ENCODE measurements around the gene PAX2.

Gene PAX2

GRCh38 chr10:100838986-100839385 is 93.6 kb downstream of the PAX2 start:
- ChIA-PET POLR2A (interaction anchor here (0.5 kb wide), 1 partner anchor 1475 kb away, joined by 3 read pairs; no protein-coding TSS in a partner anchor), CTCF (interaction anchor here (2.0 kb wide), 1 partner anchor 33 kb away, joined by 4 read pairs; no protein-coding TSS in a partner anchor)
- no peak for TF ChIP-seq CTCF (IDR thresholded peaks at IDR 0.05; ENCODE audit: control extremely low read depth, extremely low read depth, low read depth, missing control alignments)
- DNase-seq (ENCODE audit: extremely low spot score), result no peak

DNA sequence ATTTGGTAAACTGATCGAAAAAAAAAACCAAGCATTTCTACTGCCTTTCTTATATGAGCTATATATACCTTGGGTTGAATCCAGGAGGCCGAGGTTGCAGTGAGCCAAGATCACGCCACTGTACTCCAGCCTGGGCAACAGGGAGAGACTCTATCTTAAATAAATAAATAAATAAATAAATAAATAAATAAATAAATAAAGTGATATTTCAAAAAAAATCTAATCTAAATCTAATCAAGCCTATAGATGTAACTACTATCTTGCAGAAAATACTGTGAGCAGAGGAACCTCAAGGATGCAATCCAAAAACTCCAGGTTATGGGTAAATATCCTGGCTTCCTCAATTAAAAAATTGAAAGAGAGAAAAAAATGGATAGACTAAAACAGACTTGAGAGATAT is 96.1 kb downstream of the PAX2 start:
- ChIA-PET POLR2A (no interaction called here), CTCF (interaction anchor here (1.7 kb wide), 1 partner anchor 13 kb away, joined by 7 read pairs; no protein-coding TSS in a partner anchor)
- no peak for DNase-seq (ENCODE audit: extremely low spot score)
- no peak for TF ChIP-seq CTCF (IDR thresholded peaks at IDR 0.05; ENCODE audit: control extremely low read depth, extremely low read depth, low read depth, missing control alignments)

DNA sequence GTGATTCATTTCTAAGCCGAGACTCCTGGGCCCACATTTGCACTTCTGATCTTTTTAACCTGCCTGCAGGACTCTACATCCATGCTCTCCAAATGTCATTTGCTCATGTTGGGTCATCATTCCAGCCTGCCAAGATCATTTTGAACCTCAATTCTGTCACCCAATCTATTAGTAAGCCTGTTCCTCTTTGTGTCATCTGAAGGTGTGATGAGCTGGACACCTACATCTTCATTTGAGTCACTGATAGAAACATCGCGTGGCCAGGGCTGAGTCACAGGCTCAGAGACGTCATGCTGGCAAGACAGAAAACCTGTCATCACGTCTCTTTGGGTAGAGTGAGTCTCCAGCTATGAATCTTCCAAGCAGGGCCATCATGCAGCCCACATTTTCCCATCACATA is 102.1 kb downstream of the PAX2 start:
- DNase-seq (ENCODE audit: extremely low spot score), result no peak
- CTCF ChIA-PET, result interaction anchor here (1.4 kb wide), 1 partner anchor 21 kb away, joined by 3 read pairs; no protein-coding TSS in a partner anchor
- POLR2A ChIA-PET, result interaction anchor here (1.2 kb wide), 1 partner anchor 18 kb away, joined by 3 read pairs; no protein-coding TSS in a partner anchor
- TF ChIP-seq CTCF (IDR thresholded peaks at IDR 0.05; ENCODE audit: control extremely low read depth, extremely low read depth, low read depth, missing control alignments), result no peak

DNA sequence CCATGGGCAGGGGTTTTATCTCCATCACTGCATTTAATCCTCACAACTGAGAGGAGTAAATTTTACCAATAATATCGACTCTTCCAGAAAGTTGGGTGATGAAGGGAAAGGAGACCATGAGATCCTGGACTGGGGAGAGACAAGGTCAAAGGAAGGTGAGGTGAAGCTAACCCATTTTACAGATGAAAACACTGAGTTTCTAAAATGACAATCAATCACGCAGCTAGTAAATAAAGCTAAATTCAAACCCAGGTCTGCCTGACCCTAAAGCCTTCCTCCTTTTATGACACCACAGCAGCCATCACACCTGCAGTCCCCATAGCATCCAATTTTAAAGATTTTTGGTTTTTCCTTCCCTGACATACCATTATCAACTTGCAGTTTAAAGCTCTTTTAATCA is 103.4 kb downstream of the PAX2 start:
- DNase-seq (ENCODE audit: extremely low spot score), result no peak
- CTCF ChIA-PET, result interaction anchor here (1.0 kb wide), 1 partner anchor 13 kb away, joined by 3 read pairs; no protein-coding TSS in a partner anchor
- no peak for TF ChIP-seq CTCF (IDR thresholded peaks at IDR 0.05; ENCODE audit: control extremely low read depth, extremely low read depth, low read depth, missing control alignments)
- POLR2A ChIA-PET, result no interaction called here

DNA sequence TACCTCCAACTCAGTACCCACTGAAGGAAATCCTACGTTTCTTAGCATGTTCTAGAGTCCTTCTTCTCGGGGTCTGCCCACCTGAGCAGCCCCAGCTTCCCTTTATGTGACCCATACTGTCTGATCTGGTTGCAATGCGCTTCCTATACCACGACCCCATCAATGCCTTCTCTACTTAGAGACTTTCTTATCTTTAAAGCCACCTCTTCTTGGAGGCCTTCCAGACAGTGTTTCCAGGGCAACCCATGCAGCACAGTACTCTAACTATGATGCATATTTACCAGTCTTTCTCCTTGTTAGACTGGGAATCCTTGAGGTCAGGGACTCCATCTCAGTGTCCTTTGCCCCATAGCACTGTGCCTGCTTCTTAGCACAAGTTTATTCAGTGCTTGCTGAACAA is 112.9 kb downstream of the PAX2 start:
- DNase-seq (ENCODE audit: extremely low spot score), result no peak
- CTCF ChIA-PET, result no interaction called here
- no peak for TF ChIP-seq CTCF (IDR thresholded peaks at IDR 0.05; ENCODE audit: control extremely low read depth, extremely low read depth, low read depth, missing control alignments)
- POLR2A ChIA-PET, result no interaction called here

DNA sequence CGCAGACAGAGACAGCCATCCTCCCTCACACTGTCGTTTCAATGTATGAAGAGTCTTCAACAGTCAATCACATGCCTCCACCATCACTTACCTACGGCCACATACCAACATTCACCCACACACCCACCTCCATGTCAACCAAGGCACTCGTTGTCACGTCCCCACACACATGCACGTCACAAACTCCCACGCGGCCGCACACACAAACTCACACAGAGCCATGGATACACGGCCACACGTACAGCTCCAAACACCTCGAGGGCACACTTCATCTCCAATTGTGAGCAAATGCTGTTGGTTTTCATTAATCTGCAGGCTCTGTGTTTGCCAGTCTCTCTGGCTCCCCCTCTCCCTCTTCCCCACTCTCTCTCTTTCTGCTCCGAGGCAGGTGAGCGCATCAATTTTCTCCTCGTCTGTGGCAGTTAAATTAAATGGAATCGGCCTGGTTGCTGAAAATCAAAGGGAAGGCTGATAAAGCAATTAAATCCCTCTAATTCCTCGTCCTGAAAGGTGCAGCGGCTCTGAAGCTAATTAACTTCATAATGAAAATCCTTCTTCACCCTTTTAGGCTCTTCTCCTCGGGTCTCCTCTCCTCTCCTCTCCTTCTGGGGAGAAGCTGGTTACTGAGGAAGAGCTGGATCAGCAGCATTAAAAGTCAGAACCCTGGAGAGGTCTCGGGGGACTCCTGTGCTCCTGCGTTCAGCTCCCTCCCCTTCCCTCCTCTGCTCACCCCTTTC is 113.5 kb downstream of the PAX2 start:
- TF ChIP-seq CTCF (IDR thresholded peaks at IDR 0.05; ENCODE audit: control extremely low read depth, extremely low read depth, low read depth, missing control alignments), result no peak
- POLR2A ChIA-PET, result interaction anchor here (0.5 kb wide), 1 partner anchor 430 kb away, joined by 3 read pairs; no protein-coding TSS in a partner anchor
- DNase-seq (ENCODE audit: extremely low spot score), result no peak
- CTCF ChIA-PET, result interaction anchor here (0.7 to 1.5 kb wide), 4 partner anchors 13 to 29 kb away, joined by 3 to 5 read pairs (median 4); no protein-coding TSS in a partner anchor
